Measurements from ENCODE around the gene RSBN1L.

- TF ChIP-seq EZH2 (IDR thresholded peaks at IDR 0.05), result no peak
- peak; percentile 84; the same call in 1 of the 2 replicates for TF ChIP-seq POLR2AphosphoS5 (IDR thresholded peaks at IDR 0.05; ENCODE audit: borderline replicate concordance, low read depth, low read length)
Observed at GRCh38 chr7:77696057-77696642, at the start of gene RSBN1L.

Data from SK-N-MC (cell line).